Upper lobe of left lung (tissue), 4 donors: Measurements from ENCODE around the gene PAGR1.

Experiments used
- CTCF ChIP-seq, 6 experiments: fragments of 450-650 bp in 4 of 6; fragments of 200-600 bp in 2 of 6; sonication (generic) in 2 of 6; IDR thresholded peaks; one replicate each; pipeline ENCODE4 v1.5.1; 2016 to 2019; ENCODE audit warnings: antibody characterized with exemption in 6 of 6
- EP300 ChIP-seq, 4 donors: sonication (generic); formaldehyde crosslinking; IDR thresholded peaks; one replicate each; pipeline ENCODE4 v1.5.1; 2017; ENCODE audit warnings: antibody characterized with exemption in 4 of 4, control low read depth in 2 of 4
- POLR2A ChIP-seq, 4 donors: fragments of 450-650 bp; IDR thresholded peaks; one replicate each; pipeline ENCODE4 v1.5.1; 2016 to 2017; ENCODE audit warnings: antibody characterized with exemption in 4 of 4, mild to moderate bottlenecking in 2 of 4
- POLR2AphosphoS5 ChIP-seq, 2 donors: sonication (generic); formaldehyde crosslinking; IDR thresholded peaks; one replicate each; pipeline ENCODE4 v1.5.1; 2017; ENCODE audit warnings: antibody characterized with exemption in 2 of 2

- TF ChIP-seq CTCF (IDR thresholded peaks at IDR 0.05) (no peak), POLR2A (IDR thresholded peaks at IDR 0.05) (no peak), POLR2AphosphoS5 (IDR thresholded peaks at IDR 0.05) (no peak), EP300 (IDR thresholded peaks at IDR 0.05) (no peak)
These were observed 2.1 kb downstream of the PAGR1 start for GRCh38 chr16:29818082-29818481.
